BE2C (cell line): ENCODE data around the gene C12orf43.

ENCODE experiments used
- DNase-seq: peaks from one replicate; pipeline ENCODE4 v3.0.0-alpha.2; 2020
- H3K27me3 ChIP-seq: fragments of 250-450 bp; sonication (Bioruptor Pico); 2 replicates; pipeline ENCODE4 v1.5.1; 2020; ENCODE audit warnings: mild to moderate bottlenecking
- H3K36me3 ChIP-seq: fragments of 250-450 bp; sonication (Bioruptor Pico); 2 replicates; pipeline ENCODE4 v1.5.1; 2020; ENCODE audit warnings: mild to moderate bottlenecking
- H3K4me1 ChIP-seq: fragments of 250-450 bp; sonication (Bioruptor Pico); 2 replicates; pipeline ENCODE4 v1.5.1; 2020
- H3K4me3 ChIP-seq: 2 replicates; pipeline ENCODE4 v1.5.1; 2011; ENCODE audit warnings: low read depth, low read length
- H3K9me3 ChIP-seq: fragments of 250-450 bp; sonication (Bioruptor Pico); 2 replicates; pipeline ENCODE4 v1.5.1; 2020
- TF ChIP-seq, protein P1 (sequence below): IDR thresholded peaks from 2 replicates; pipeline ENCODE4 v1.5.1; 2012; ENCODE audit warnings: mild to moderate bottlenecking, low read depth, low read length

C12orf43 gene

DNA sequence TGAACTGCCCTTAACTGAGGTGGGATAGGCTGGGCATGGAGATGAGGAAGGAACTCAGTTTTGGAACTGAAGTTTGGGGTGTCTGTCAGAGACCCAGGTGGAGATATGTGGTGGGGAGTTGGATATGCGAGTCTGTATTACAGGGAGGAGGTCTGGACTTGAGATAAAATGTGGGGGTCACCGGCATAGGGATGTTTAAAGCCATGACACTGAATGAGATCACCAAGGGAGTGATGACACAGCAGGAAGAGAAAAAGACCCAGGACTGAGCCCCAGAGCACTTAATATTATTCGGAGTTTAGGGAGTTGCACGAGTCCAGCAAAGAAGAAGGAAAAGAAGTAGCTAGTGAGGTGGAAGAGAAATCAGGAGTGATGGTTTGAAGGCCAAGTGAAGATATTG, 26.8 kb upstream of the C12orf43 start:
- peaks cover under 1% of the 10 kb centered on the region; the same call in 1 of the 2 replicates for H3K4me1 ChIP-seq
- TF ChIP-seq, protein P1, sequence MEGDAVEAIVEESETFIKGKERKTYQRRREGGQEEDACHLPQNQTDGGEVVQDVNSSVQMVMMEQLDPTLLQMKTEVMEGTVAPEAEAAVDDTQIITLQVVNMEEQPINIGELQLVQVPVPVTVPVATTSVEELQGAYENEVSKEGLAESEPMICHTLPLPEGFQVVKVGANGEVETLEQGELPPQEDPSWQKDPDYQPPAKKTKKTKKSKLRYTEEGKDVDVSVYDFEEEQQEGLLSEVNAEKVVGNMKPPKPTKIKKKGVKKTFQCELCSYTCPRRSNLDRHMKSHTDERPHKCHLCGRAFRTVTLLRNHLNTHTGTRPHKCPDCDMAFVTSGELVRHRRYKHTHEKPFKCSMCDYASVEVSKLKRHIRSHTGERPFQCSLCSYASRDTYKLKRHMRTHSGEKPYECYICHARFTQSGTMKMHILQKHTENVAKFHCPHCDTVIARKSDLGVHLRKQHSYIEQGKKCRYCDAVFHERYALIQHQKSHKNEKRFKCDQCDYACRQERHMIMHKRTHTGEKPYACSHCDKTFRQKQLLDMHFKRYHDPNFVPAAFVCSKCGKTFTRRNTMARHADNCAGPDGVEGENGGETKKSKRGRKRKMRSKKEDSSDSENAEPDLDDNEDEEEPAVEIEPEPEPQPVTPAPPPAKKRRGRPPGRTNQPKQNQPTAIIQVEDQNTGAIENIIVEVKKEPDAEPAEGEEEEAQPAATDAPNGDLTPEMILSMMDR = no peak
- no peak for DNase-seq
- H3K4me3 ChIP-seq = no peak overlapping the region
- H3K27me3 ChIP-seq = peaks cover 6% of the 10 kb centered on the region
- no peaks in the 10 kb centered on the region for H3K36me3 ChIP-seq
- no peaks in the 10 kb centered on the region; the same call in 1 of the 2 replicates for H3K9me3 ChIP-seq

DNA sequence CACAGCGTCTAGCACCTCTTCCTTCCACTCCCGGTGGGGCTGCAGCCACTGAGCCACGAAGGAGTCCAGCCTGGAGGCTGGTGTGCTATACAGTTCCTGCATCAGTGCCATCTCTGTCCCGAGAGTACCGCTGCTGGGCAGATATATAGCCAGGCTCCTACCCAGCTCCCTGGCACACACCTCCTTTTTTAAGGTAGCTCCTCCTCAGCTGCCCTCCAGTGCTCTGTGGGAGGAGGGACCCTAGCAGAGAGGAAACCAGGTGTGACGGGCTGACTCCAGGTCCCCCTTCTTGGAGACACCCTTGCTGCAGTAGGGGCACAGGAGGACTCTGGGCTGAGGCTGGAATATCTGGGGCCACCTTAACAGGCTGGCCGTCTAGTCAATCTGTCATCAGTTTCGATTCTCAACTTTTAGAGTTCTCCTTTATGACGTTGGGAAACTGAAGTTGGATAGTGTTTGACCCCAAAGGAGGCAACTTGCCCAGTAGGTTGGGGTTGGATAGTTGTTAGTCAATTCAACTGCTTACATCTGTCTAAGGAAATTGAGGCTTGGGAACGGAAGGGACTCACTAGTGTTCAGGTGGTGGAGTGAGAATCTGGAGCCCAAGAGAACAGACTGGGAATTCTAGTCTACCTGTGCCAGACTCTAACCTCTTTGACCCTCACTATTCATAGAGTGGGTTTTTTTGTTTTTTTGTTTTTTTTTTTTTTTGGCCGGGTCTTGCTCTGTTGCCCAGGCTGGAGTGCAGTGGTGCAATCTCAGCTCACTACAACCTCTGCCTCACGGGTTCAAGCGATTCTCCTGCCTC, 22.8 kb upstream of the C12orf43 start, which contains the start of gene OASL:
Gene OASL, minus strand, starts transcription at position 386 of the 808 bp plus-strand sequence. Its CDS starts 275 bp downstream, at position 111.
- no peak for DNase-seq
- H3K4me3 ChIP-seq = peak within 1 kb of the TSS; percentile 28; the same call in 1 of the 2 replicates
- no peaks in the 10 kb centered on the region for H3K36me3 ChIP-seq
- H3K4me1 ChIP-seq = no peaks in the 10 kb centered on the region
- H3K27me3 ChIP-seq = peaks cover 8% of the 10 kb centered on the region
- H3K9me3 ChIP-seq = no peaks in the 10 kb centered on the region
- TF ChIP-seq, protein P1 = no peak

DNA sequence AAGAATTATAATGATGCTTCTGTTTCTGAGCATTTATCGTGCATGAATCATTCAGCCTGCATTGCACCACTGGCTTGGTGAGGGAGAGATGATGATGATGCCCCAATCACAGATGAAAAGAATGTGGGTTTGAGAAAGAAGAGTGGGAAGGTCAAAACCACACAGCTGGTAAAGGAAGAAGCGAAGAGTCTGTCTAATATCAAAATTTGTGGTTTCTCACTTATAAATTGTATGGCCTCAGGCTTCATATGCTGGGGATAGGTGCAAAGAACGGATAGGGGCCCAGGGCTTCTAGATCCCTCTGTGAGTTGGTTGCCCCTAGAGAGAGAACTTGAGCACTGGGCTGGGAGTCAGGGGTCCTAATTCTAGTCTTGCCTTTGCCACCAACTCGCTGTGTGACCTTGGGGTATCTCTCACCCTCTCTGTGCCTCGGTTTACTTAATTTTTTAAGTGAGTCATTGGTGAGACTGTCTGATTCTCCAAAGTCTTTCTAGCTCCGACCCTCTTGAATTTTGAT, 20.6 kb upstream of the C12orf43 start:
- H3K36me3 ChIP-seq = no peaks in the 10 kb centered on the region
- TF ChIP-seq, protein P1 = no peak
- no peaks in the 10 kb centered on the region for H3K4me1 ChIP-seq
- no peaks in the 10 kb centered on the region for H3K9me3 ChIP-seq
- peaks cover 8% of the 10 kb centered on the region for H3K27me3 ChIP-seq
- DNase-seq = no peak
- no peak overlapping the region for H3K4me3 ChIP-seq

DNA sequence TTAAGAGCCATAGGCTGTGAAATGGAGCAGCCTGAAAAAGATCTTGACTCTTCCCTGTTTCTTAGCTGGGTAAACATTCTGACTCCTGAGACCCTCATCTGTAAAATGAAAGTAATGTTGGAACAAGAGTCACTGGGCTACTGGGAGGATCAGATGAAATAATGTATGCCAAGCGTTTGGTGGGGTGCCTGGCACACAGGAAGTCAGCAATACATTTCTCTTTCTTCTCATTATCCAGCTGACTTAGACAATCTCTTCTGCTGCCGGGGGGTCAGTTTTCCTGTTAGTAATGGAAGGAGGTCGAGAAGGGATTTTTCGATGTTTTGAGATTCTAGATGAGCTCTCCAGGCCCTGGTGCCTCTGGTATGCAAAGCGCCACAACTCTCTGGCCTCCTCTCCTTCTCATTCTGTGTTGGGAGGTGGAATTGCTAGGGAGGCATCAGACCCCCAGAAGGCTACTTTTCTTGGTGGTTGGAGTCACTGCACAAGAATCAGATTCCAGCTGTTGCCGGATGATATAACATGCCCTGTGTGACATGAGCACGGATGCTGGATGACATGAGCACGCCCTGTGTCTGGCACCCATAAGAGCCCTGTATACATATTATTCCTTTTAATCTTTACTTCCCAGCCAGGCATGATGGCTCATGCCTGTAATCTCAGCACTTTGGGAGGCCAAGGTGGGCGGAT, 18.5 kb upstream of the C12orf43 start:
- Histone ChIP-seq H3K4me1 (no peaks in the 10 kb centered on the region), H3K27me3 (peaks cover 8% of the 10 kb centered on the region), H3K9me3 (no peaks in the 10 kb centered on the region), H3K4me3 (no peak overlapping the region), H3K36me3 (no peaks in the 10 kb centered on the region)
- TF ChIP-seq, protein P1 = no peak
- no peak for DNase-seq

DNA sequence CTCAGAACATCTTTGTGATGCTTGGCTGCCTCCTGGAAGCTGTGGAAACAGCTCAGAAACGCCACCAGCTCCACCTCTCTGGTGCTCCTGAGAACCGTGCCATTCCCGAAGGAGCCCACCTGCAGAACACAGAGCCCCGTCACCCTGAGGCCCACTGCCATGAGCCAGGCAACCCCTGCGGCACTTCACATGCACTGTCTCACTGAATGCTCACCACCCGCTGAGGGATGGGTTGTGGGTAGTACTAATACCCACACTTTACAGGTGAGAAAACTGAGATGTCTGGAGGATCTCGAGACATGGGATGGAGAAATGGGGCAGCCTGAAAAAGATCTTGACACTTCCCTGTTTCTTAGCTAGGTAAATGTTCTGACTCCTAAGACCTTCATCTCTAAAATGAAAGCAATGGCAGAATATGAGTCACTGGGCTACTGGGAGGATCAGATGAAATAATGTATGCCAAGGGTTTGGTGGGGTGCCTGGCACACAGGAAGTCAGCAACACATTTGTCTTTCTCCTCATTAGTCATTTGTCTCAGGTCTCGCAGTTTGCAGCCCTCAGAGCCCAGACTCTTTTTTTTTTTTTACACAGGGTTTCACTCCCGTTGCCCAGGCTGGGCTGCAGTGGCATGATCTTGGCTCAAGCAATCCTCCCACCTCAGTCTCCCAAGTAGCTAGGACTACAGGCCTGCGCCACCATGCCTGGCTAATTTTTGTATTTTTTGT, 17.5 kb upstream of the C12orf43 start:
- no peaks in the 10 kb centered on the region for H3K36me3 ChIP-seq
- H3K27me3 ChIP-seq = peaks cover 8% of the 10 kb centered on the region
- TF ChIP-seq, protein P1 = no peak
- H3K4me3 ChIP-seq = no peak overlapping the region
- no peaks in the 10 kb centered on the region for H3K4me1 ChIP-seq
- no peaks in the 10 kb centered on the region for H3K9me3 ChIP-seq
- DNase-seq = no peak
